GM12878 (cell line): ENCODE measurements around the gene MYO3A. TPM values are rescaled to one million over a fixed set of nuclear protein-coding genes. Genes with fewer than 3 reads are reported as not detected.

Experiments used
- ATAC-seq: fragments of 200-7000 bp; cut with Tn5 transposase; 3 replicates; pipeline ENCODE4 v1.9.1; 2020; ENCODE audit warnings: mild to moderate bottlenecking, moderate library complexity
- BruUV-seq: library from RNA; stranded (reverse); fragments of 400-500 nt; replicated peaks from 2 replicates; lab custom pipeline; 2021; lab: Mats Ljungman, UMichigan
- CTCF ChIA-PET: fragments of 300-600 bp; sonication (Branson Sonifier 250); formaldehyde crosslinking; extraction: SDS; loops from one replicate; lab custom pipeline; 2021; ENCODE audit warnings: inconsistent platforms; lab: Yijun Ruan, JAX
- POLR2A ChIA-PET: fragments of 350-600 bp; formaldehyde crosslinking; extraction: SDS; loops from one replicate; lab custom pipeline; 2021; ENCODE audit warnings: inconsistent platforms; lab: Charles Lee
- RAD21 ChIA-PET: fragments of 300-600 bp; sonication (Branson Sonifier 250); formaldehyde crosslinking; loops from one replicate; lab custom pipeline; 2023; ENCODE audit warnings: antibody characterized with exemption; ENCODE audit not compliant: unreplicated experiment; lab: Charles Lee
- SMC1A ChIA-PET: fragments of 300-600 bp; sonication (Branson Sonifier 250); formaldehyde crosslinking; loops from one replicate; lab custom pipeline; 2023; ENCODE audit not compliant: unreplicated experiment, uncharacterized antibody; lab: Charles Lee
- DNase-seq: peaks from one replicate; pipeline ENCODE4 v3.0.0-alpha.2; 2011; ENCODE audit warnings: low read depth, low spot score
- FAIRE-seq: peaks from 3 replicates; lab custom pipeline; 2011; peaks lifted over from hg19 to GRCh38; lab: Jason Lieb, UNC
- H2AFZ ChIP-seq: 2 replicates; pipeline ENCODE4 v1.6.0; 2011; ENCODE audit warnings: low read depth, low read length, control low read depth; ENCODE audit not compliant: control insufficient read depth
- H3K27ac ChIP-seq: 2 replicates; pipeline ENCODE4 v1.5.1; 2011; ENCODE audit warnings: control low read depth; ENCODE audit not compliant: control insufficient read depth, insufficient read depth
- H3K27me3 ChIP-seq, 2 experiments: replicated peaks in 1 of 2; 2 replicates each; pipeline versions ENCODE4 v1.6.0 to v1.6.1; 2011; ENCODE audit warnings: low read length in 1 of 2; ENCODE audit not compliant: control insufficient read depth in 2 of 2, insufficient read depth in 2 of 2
- H3K36me3 ChIP-seq, 2 experiments: 2 replicates each; pipeline ENCODE4 v1.5.1; 2011; ENCODE audit warnings: low read length in 1 of 2; ENCODE audit not compliant: control insufficient read depth in 2 of 2, insufficient read depth in 2 of 2
- H3K4me1 ChIP-seq: 2 replicates; pipeline ENCODE4 v1.6.1; 2011; ENCODE audit warnings: mild to moderate bottlenecking, low read length, moderate library complexity, mixed read lengths; ENCODE audit not compliant: control insufficient read depth, insufficient read depth
- H3K4me2 ChIP-seq: 2 replicates; pipeline ENCODE4 v1.6.0; 2011; ENCODE audit warnings: control low read depth; ENCODE audit not compliant: control insufficient read depth, insufficient read depth
- H3K4me3 ChIP-seq: fragments of 200-600 bp; sonication (generic); 2 replicates; pipeline ENCODE4 v1.5.1; 2016
- H3K79me2 ChIP-seq: 2 replicates; pipeline ENCODE4 v1.6.0; 2011; ENCODE audit warnings: low read length; ENCODE audit not compliant: control insufficient read depth, insufficient read depth
- H3K9ac ChIP-seq: 2 replicates; pipeline ENCODE4 v1.8.0; 2011; ENCODE audit warnings: low read length, control low read depth, mixed read lengths; ENCODE audit not compliant: control insufficient read depth, insufficient read depth
- H3K9me3 ChIP-seq: replicated peaks from 3 replicates; pipeline ENCODE4 v1.5.1; 2011; ENCODE audit warnings: mild to moderate bottlenecking, low read length; ENCODE audit not compliant: control insufficient read depth, insufficient read depth
- H4K20me1 ChIP-seq: 2 replicates; pipeline ENCODE4 v1.6.0; 2011; ENCODE audit not compliant: control insufficient read depth, insufficient read depth
- CTCF ChIP-seq, 3 experiments: IDR thresholded peaks in 2 of 3; conservative IDR thresholded peaks in 1 of 3; 2 replicates each; pipeline ENCODE4 v1.5.1; 2011; ENCODE audit warnings: low read depth in 3 of 3, low read length in 3 of 3, mild to moderate bottlenecking in 3 of 3, control low read depth in 2 of 3, moderate library complexity in 2 of 3, inconsistent platforms in 1 of 3, mixed read lengths in 1 of 3; ENCODE audit not compliant: control insufficient read depth in 2 of 3, insufficient read depth in 1 of 3; ENCODE audit errors: extremely low read depth in 1 of 3
- HCFC1 ChIP-seq: fragments of 150-350 bp; IDR thresholded peaks from 2 replicates; pipeline ENCODE4 v1.6.1; 2014; ENCODE audit warnings: low read length
- NR2F1 ChIP-seq: fragments of 450-650 bp; conservative IDR thresholded peaks from 2 replicates; pipeline ENCODE4 v1.6.1; 2017; ENCODE audit warnings: mild to moderate bottlenecking
- POLR2A ChIP-seq: IDR thresholded peaks from 2 replicates; pipeline ENCODE4 v1.6.1; 2011; ENCODE audit warnings: low read depth, mild to moderate bottlenecking, low read length
- REST ChIP-seq: IDR thresholded peaks from 2 replicates; pipeline ENCODE4 v1.6.1; 2012; ENCODE audit warnings: mild to moderate bottlenecking, low read depth, low read length
- TAF1 ChIP-seq: IDR thresholded peaks from 2 replicates; pipeline ENCODE4 v1.6.1; 2011; ENCODE audit warnings: mild to moderate bottlenecking, low read depth, low read length, borderline replicate concordance
- TARDBP ChIP-seq: IDR thresholded peaks from 2 replicates; pipeline ENCODE4 v1.6.1; 2016; ENCODE audit warnings: borderline replicate concordance
- WGBS: methylation state at CpG from one replicate; pipeline ENCODE4 v1.1.6; 2016; ENCODE audit warnings: low lambda C conversion rate; ENCODE audit not compliant: insufficient replicate concordance, insufficient coverage; ENCODE audit errors: missing lambda C conversion rate; 5-methylcytosine and 5-hydroxymethylcytosine counted together
- in situ Hi-C: fragments of 300-500 bp; cut with MboI; formaldehyde crosslinking; loops from 9 replicates; pipeline ENCODE4 v1.14.3; 2018; ENCODE audit warnings: mixed read lengths
- intact Hi-C: fragments of 100-400 bp; cut with micrococcal nuclease; formaldehyde crosslinking; loops from one replicate; pipeline ENCODE4 v1.14.2; 2022; ENCODE audit not compliant: unreplicated experiment
- polyA plus RNA-seq, 11 experiments: library from polyadenylated mRNA; depleted of rRNA in 4 of 11; unstranded in 6 of 11; stranded (reverse) in 5 of 11; fragments of >200 nt; fragmentation: Nextera tagmentation in 4 of 11; fragmentation: Illumina TruSeq in 1 of 11; extraction: Ambion mirVana in 4 of 11; extraction: Trizol in 1 of 11; gene quantifications; 1 replicate in 1 of 11; 2 replicates in 10 of 11; pipeline versions ENCODE4 v1.2.1 to v1.2.3, GENCODE V29; 2011 to 2016; ENCODE audit warnings: inconsistent platforms in 2 of 11, missing spikeins in 2 of 11, low read depth in 1 of 11
- total RNA-seq, 4 experiments: library from RNA; depleted of rRNA in 3 of 4; stranded (reverse); fragments of >200 nt in 3 of 4; fragmentation: Illumina TruSeq in 1 of 4; extraction: Trizol in 1 of 4; gene quantifications; 2 replicates each; pipeline versions ENCODE4 v1.2.1 to v1.2.3, GENCODE V29; 2013 to 2021

MYO3A gene
- total and polyA plus RNA-seq, 10 of the 15 experiments (the other 5 are each of a cell fraction or from before 2014, with no cell fraction given): not detected

GRCh38 chr10:26087666-26088065, 153.6 kb downstream of the MYO3A start (continued):
- no peak for TF ChIP-seq REST
- TF ChIP-seq TAF1: no peak

- 53% methylated on average over 5 of the region's 5 CpGs for WGBS
- BruUV-seq: no TSS peak
- H2AFZ ChIP-seq: no peak overlapping the region
- intact Hi-C loops: no loop called here
- H3K9me3 ChIP-seq: no peaks in the 10 kb centered on the region
- H3K27me3 ChIP-seq: no peaks in the 10 kb centered on the region; a peak in 2 of 4 replicates
- H3K27ac ChIP-seq: no peak overlapping the region
- H3K4me2 ChIP-seq: no peak overlapping the region
- SMC1A ChIA-PET: no interaction called here
- FAIRE-seq (no peak), ATAC-seq (no peak), DNase-seq (no peak)
- H4K20me1 ChIP-seq: no peaks in the 10 kb centered on the region
- in situ Hi-C loops: no loop called here
- H3K36me3 ChIP-seq: no peaks in the 10 kb centered on the region
- RAD21 ChIA-PET: no interaction called here
- no peak overlapping the region for H3K4me3 ChIP-seq
- CTCF ChIA-PET: no interaction called here
- H3K79me2 ChIP-seq: no peaks in the 10 kb centered on the region
- no peak for TF ChIP-seq NR2F1
- TF ChIP-seq HCFC1: no peak
- no peak for TF ChIP-seq CTCF (IDR thresholded peaks at IDR 0.05 in 2 of 3, conservative IDR thresholded peaks at IDR 0.05 in 1 of 3; ENCODE audit: control insufficient read depth in 2 of 3, extremely low read depth in 1 of 3, insufficient read depth in 1 of 3, low read depth in 3 of 3, low read length in 3 of 3)
- TF ChIP-seq TARDBP: no peak
- TF ChIP-seq POLR2A: no peak
- POLR2A ChIA-PET: no interaction called here
- no peaks in the 10 kb centered on the region for H3K4me1 ChIP-seq
- H3K9ac ChIP-seq: no peak overlapping the region
Measured at GRCh38 chr10:26090026-26090425, 156.0 kb downstream of the MYO3A start.
